Ovary (tissue), 9 donors: Measurements from ENCODE around the gene GP1BA. TPM values are rescaled to one million over a fixed set of nuclear protein-coding genes. Genes with fewer than 3 reads are reported as not detected.
A peak's percentile ranks its signal among the peaks of the same experiment; 100 is the strongest.

Experiments
- DNase-seq, 5 donors: peaks; one replicate each; pipeline ENCODE4 v3.0.0-alpha.2; 2019 to 2020
- H3K27ac ChIP-seq, 2 donors: fragments of 200-600 bp; one replicate each; pipeline versions ENCODE4 v1.5.1 to v1.8.0; 2019 to 2022
- H3K27me3 ChIP-seq: fragments of 200-600 bp; one replicate; pipeline ENCODE4 v1.8.0; 2022
- H3K36me3 ChIP-seq: fragments of 200-600 bp; sonication (generic); one replicate; pipeline ENCODE4 v1.5.1; 2019
- H3K4me1 ChIP-seq: one replicate; pipeline ENCODE4 v1.8.1; 2013; ENCODE audit warnings: mild to moderate bottlenecking, moderate library complexity; ENCODE audit not compliant: insufficient read depth
- H3K4me3 ChIP-seq: fragments of 200-600 bp; sonication (generic); one replicate; pipeline ENCODE4 v1.5.1; 2017
- H3K9me3 ChIP-seq, 2 donors: fragments of 200-600 bp in 1 of 2; sonication (generic) in 1 of 2; one replicate each; pipeline versions ENCODE4 v1.5.1 to v1.8.1; 2013 to 2019; ENCODE audit warnings: mild to moderate bottlenecking in 1 of 2, moderate library complexity in 1 of 2
- CTCF ChIP-seq, 3 donors: fragments of 450-650 bp in 2 of 3; fragments of 200-600 bp in 1 of 3; IDR thresholded peaks; one replicate each; pipeline versions ENCODE4 v1.5.1 to v1.8.0; 2016 to 2022; ENCODE audit warnings: antibody characterized with exemption in 3 of 3, mild to moderate bottlenecking in 1 of 3
- EP300 ChIP-seq: sonication (generic); formaldehyde crosslinking; IDR thresholded peaks from one replicate; pipeline ENCODE4 v1.6.1; 2017; ENCODE audit warnings: antibody characterized with exemption
- POLR2A ChIP-seq: fragments of 450-650 bp; IDR thresholded peaks from one replicate; pipeline ENCODE4 v1.6.1; 2017; ENCODE audit warnings: antibody characterized with exemption, mild to moderate bottlenecking, moderate library complexity
- WGBS, 3 donors: extraction: QIAGEN DNeasy Blood & Tissue Kit in 1 of 3; methylation state at CpG; one replicate each; pipeline versions ENCODE4 v1.1.5 to v1.1.7; 2013 to 2017; 5-methylcytosine and 5-hydroxymethylcytosine counted together
- intact Hi-C, 4 donors: fragments of 100-400 bp; cut with DNase I; formaldehyde crosslinking; loops; one replicate each; pipeline versions ENCODE4 v1.11.0 to v1.15.1; 2022 to 2023
- microRNA-seq, 3 donors: library from miRNA; unstranded; fragments of <30 nt; microRNA quantifications; one replicate each; pipeline versions ENCODE4 to v1.2.0, GENCODE V29; 2019 to 2020
- polyA plus RNA-seq, 2 donors: library from polyadenylated mRNA; stranded (reverse); fragments of 200-250 nt in 1 of 2; fragments of 350-450 nt in 1 of 2; fragmentation: Illumina TruSeq in 1 of 2; extraction: RNeasy Lipid Tissue Mini Kit (QIAGEN cat#74804) in 1 of 2; gene quantifications; one replicate each; pipeline ENCODE4 v1.2.3, GENCODE V29; 2013 to 2014
- small RNA-seq: library from RNA; depleted of rRNA; stranded (forward); fragments of <200 nt; gene quantifications from one replicate; pipeline ENCODE3, GENCODE V24; 2016
- total RNA-seq, 7 donors: library from RNA; depleted of rRNA in 2 of 7; stranded (reverse); fragments of >200 nt in 2 of 7; fragmentation: NEBNext Ultra II Directional in 3 of 7; extraction: Animal tissue kit (Norgen Biotek cat#: 25700) in 3 of 7; gene quantifications; one replicate each; pipeline versions ENCODE4 v1.1.0 to v1.2.4, GENCODE V29; 2016 to 2023
- donor health status: DM: no; HTN: no; CAD: no; lungs with moderate emphysema.
- donor health status: DM: no; HTN: no; CAD: no.
- donor health status: Bipolar disorder and iron deficiency.
- donor health status: DM: yes; HTN: yes; CAD: no.
- donor health status: DM: no; HTN: no; CAD: no.
- donor health status: DM: yes; HTN: yes; CAD: no.

GP1BA gene
- total and polyA plus RNA-seq, 9 donors, result 0.04 to 0.10 TPM; not detected in 7

DNA sequence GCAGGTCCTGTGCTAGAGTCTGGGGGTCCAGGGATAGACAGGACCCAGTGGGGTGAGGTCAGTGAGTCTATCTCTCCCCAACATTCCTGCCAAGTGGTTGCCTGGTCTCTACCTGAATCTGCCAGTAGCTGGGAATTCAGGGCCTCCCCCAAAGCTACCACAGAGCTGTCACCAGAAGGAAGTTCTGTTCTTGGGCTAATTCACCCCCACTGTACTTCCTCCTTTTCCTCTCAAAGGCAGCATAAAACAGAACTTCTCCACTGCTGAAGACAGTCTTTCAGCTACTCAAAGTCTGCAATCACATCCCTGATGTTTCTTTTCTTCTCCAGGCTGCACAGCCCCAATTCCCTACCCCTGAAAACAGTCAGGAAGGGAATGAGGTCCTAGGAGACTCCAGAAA is 46.6 kb downstream of the GP1BA start:
- no peak overlapping the region for H3K27ac ChIP-seq
- intact Hi-C loops, result no loop called here
- no peaks in the 10 kb centered on the region for H3K9me3 ChIP-seq
- TF ChIP-seq EP300 (no peak), POLR2A (no peak), CTCF (IDR thresholded peaks at IDR 0.05) (no peak)
- no peaks in the 10 kb centered on the region for H3K27me3 ChIP-seq
- no peak for DNase-seq
- H3K4me3 ChIP-seq, result no peak overlapping the region
- no peaks in the 10 kb centered on the region for H3K36me3 ChIP-seq
- H3K4me1 ChIP-seq, result no peaks in the 10 kb centered on the region

GRCh38 chr17:4980644-4981216 is 48.7 kb downstream of the GP1BA start:
- H3K36me3 ChIP-seq, result no peaks in the 10 kb centered on the region
- no peak overlapping the region for H3K27ac ChIP-seq

DNA sequence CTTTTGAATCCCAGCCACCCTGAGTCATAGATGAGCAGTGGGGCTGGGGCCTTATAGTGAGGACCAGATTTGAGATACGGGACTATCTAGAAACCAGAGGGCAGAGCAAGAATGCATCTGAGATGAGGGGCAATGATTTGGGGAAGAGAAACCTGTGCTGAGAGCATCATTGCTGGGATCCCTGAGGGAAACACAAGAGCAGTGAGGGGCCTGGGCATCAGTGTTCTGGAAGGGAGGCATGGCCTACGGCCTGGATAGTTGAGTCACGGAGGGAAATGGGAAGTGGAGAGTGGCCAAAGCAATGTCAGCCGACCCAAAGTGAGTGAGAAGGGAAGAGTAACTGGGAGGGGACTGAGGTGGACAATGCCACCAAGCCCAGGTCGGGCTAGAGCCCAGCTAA is 50.2 kb downstream of the GP1BA start:
- Histone ChIP-seq H3K9me3 (no peaks in the 10 kb centered on the region), H3K36me3 (no peaks in the 10 kb centered on the region)
- intact Hi-C loops, result loop anchor here in 1 of 4 donors (5.0 kb wide), 1 partner anchor 80 kb away; no protein-coding TSS in a partner anchor

More at GRCh38 chr17:4980644-4981216, 48.7 kb downstream of the GP1BA start:
- peak; percentile 46 to 60 (median 47) for TF ChIP-seq CTCF (IDR thresholded peaks at IDR 0.05)
- TF ChIP-seq POLR2A, result no peak
- no peak for TF ChIP-seq EP300
- Histone ChIP-seq H3K4me1 (no peaks in the 10 kb centered on the region), H3K27me3 (no peaks in the 10 kb centered on the region), H3K4me3 (no peak overlapping the region), H3K9me3 (no peaks in the 10 kb centered on the region)
- DNase-seq, result no peak
- WGBS, 3 donors, result 33 to 38% (median 35%) methylated on average over 6 of the region's 6 CpGs
- intact Hi-C loops, result loop anchor here in 1 of 4 donors (5.0 kb wide), 1 partner anchor 82 kb away; no protein-coding TSS in a partner anchor

More for the DNA sequence above, 50.2 kb downstream of the GP1BA start:
- no peak overlapping the region for H3K4me3 ChIP-seq
- H3K27ac ChIP-seq, result no peak overlapping the region
- DNase-seq, result no peak
- TF ChIP-seq CTCF (IDR thresholded peaks at IDR 0.05) (no peak), EP300 (no peak), POLR2A (no peak)
- H3K27me3 ChIP-seq, result no peaks in the 10 kb centered on the region
- WGBS, 3 donors, result 58 to 73% (median 63%) methylated on average over 5 of the region's 5 CpGs
- peaks cover 4% of the 10 kb centered on the region for H3K4me1 ChIP-seq

Small RNA genes within 50 kb of the gene (microRNA-seq; reads per million reads assigned to microRNA genes)
- gene MIR6864, result 0 reads per million in 3 donors
- gene MIR6865, result 0 reads per million in 3 donors

Small RNA genes within 50 kb of the gene (small RNA-seq; reads per million reads assigned to genes)
- gene MIR6864 (not detected), gene MIR6865 (not detected)

Other genes starting within 250 kb of the GP1BA start
- 10 to 100 TPM; 19.2 to 75.0 (median 63.1) TPM for gene PELP1, start 228.1 kb upstream of the GP1BA start, total RNA-seq
- gene PELP1, start 228.1 kb upstream of the GP1BA start, polyA plus RNA-seq, result 10 to 100 TPM; 13.5 to 25.6 TPM
- gene ARRB2, start 221.6 kb upstream of the GP1BA start, total RNA-seq, result 10 to 100 TPM; 13.4 to 38.2 (median 30.6) TPM
- gene ARRB2, start 221.6 kb upstream of the GP1BA start, polyA plus RNA-seq, result 10 to 100 TPM; 16.4 to 40.6 TPM
- 10 to 100 TPM; 10.7 to 21.8 (median 15.4) TPM for gene MED11, start 200.8 kb upstream of the GP1BA start, total RNA-seq
- 10 to 100 TPM; 18.0 TPM for gene MED11, start 200.8 kb upstream of the GP1BA start, polyA plus RNA-seq
- gene ZMYND15, start 192.4 kb upstream of the GP1BA start, total RNA-seq, result 1 to 10 TPM in 3 of 7 donors, under 1 TPM in 4; 0.36 to 1.4 (median 0.99) TPM
- under 1 TPM; 0.33 to 0.57 TPM for gene ZMYND15, start 192.4 kb upstream of the GP1BA start, polyA plus RNA-seq
- 10 to 100 TPM in 6 of 7 donors, 1 to 10 TPM in 1; 5.8 to 30.7 (median 16.8) TPM for gene CXCL16, start 192.3 kb upstream of the GP1BA start, total RNA-seq
- gene CXCL16, start 192.3 kb upstream of the GP1BA start, polyA plus RNA-seq, result 10 to 100 TPM in 1 of 2 donors, 1 to 10 TPM in 1; 7.6 to 41.6 TPM
- gene TM4SF5, start 160.4 kb upstream of the GP1BA start, total RNA-seq, result under 1 TPM in 2 of 7 donors, not detected in 5; 0.31 to 0.83 TPM
- not detected for gene TM4SF5, start 160.4 kb upstream of the GP1BA start, polyA plus RNA-seq
- 1 to 10 TPM in 5 of 7 donors, under 1 TPM in 2; 0.69 to 3.5 (median 1.3) TPM for gene VMO1, start 145.9 kb upstream of the GP1BA start, total RNA-seq
- 1 to 10 TPM in 1 of 2 donors, not detected in 1; 1.1 TPM for gene VMO1, start 145.9 kb upstream of the GP1BA start, polyA plus RNA-seq
- gene GLTPD2, start 143.3 kb upstream of the GP1BA start, total RNA-seq, result not detected
- gene GLTPD2, start 143.3 kb upstream of the GP1BA start, polyA plus RNA-seq, result not detected
- 100 to 1,000 TPM in 1 of 7 donors, 10 to 100 TPM in 6; 74.6 to 123 (median 87.9) TPM for gene PSMB6, start 136.1 kb upstream of the GP1BA start, total RNA-seq
- 100 to 1,000 TPM in 1 of 2 donors, 10 to 100 TPM in 1; 87.8 to 111 TPM for gene PSMB6, start 136.1 kb upstream of the GP1BA start, polyA plus RNA-seq
- 10 to 100 TPM; 16.2 to 53.3 (median 42.7) TPM for gene PLD2, start 125.1 kb upstream of the GP1BA start, total RNA-seq
- 10 to 100 TPM; 20.3 to 31.4 TPM for gene PLD2, start 125.1 kb upstream of the GP1BA start, polyA plus RNA-seq
- gene MINK1, start 98.9 kb upstream of the GP1BA start, total RNA-seq, result 100 to 1,000 TPM in 4 of 7 donors, 10 to 100 TPM in 3; 37.6 to 177 (median 108) TPM
- gene MINK1, start 98.9 kb upstream of the GP1BA start, polyA plus RNA-seq, result 10 to 100 TPM; 66.4 to 71.9 TPM
- gene C17orf107, start 32.7 kb upstream of the GP1BA start, total RNA-seq, result 10 to 100 TPM in 2 of 7 donors, 1 to 10 TPM in 5; 6.0 to 11.8 (median 8.6) TPM
- 1 to 10 TPM; 1.1 to 4.4 TPM for gene C17orf107, start 32.7 kb upstream of the GP1BA start, polyA plus RNA-seq
- gene CHRNE, start 29.2 kb upstream of the GP1BA start, total RNA-seq, result 1 to 10 TPM in 4 of 7 donors, under 1 TPM in 3; 0.34 to 1.4 (median 1.0) TPM
- gene CHRNE, start 29.2 kb upstream of the GP1BA start, polyA plus RNA-seq, result 1 to 10 TPM in 1 of 2 donors, under 1 TPM in 1; 0.53 to 1.1 TPM
- 10 to 100 TPM; 18.7 to 55.4 (median 42.3) TPM for gene SLC25A11, start 7.8 kb downstream of the GP1BA start, total RNA-seq
- 10 to 100 TPM; 12.7 to 44.1 TPM for gene SLC25A11, start 7.8 kb downstream of the GP1BA start, polyA plus RNA-seq
- 10 to 100 TPM; 22.7 to 89.6 (median 78.1) TPM for gene RNF167, start 8.0 kb downstream of the GP1BA start, total RNA-seq
- 100 to 1,000 TPM in 1 of 2 donors, 10 to 100 TPM in 1; 91.8 to 221 TPM for gene RNF167, start 8.0 kb downstream of the GP1BA start, polyA plus RNA-seq
- gene PFN1, start 16.3 kb downstream of the GP1BA start, total RNA-seq, result 100 to 1,000 TPM; 201 to 415 (median 323) TPM
- 100 to 1,000 TPM; 254 to 542 TPM for gene PFN1, start 16.3 kb downstream of the GP1BA start, polyA plus RNA-seq
- 1 to 10 TPM; 2.5 to 6.1 (median 4.1) TPM for gene ENO3, start 18.8 kb downstream of the GP1BA start, total RNA-seq
- 1 to 10 TPM; 1.8 to 5.0 TPM for gene ENO3, start 18.8 kb downstream of the GP1BA start, polyA plus RNA-seq
- 10 to 100 TPM; 30.4 to 55.2 (median 38.6) TPM for gene SPAG7, start 35.5 kb downstream of the GP1BA start, total RNA-seq
- gene SPAG7, start 35.5 kb downstream of the GP1BA start, polyA plus RNA-seq, result 10 to 100 TPM; 31.7 to 60.6 TPM
- 10 to 100 TPM; 10.2 to 71.2 (median 35.7) TPM for gene CAMTA2, start 55.4 kb downstream of the GP1BA start, total RNA-seq
- 10 to 100 TPM; 21.6 to 33.0 TPM for gene CAMTA2, start 55.4 kb downstream of the GP1BA start, polyA plus RNA-seq
- gene INCA1, start 65.2 kb downstream of the GP1BA start, total RNA-seq, result 1 to 10 TPM in 6 of 7 donors, under 1 TPM in 1; 0.95 to 5.0 (median 1.9) TPM
- 1 to 10 TPM; 1.5 to 2.8 TPM for gene INCA1, start 65.2 kb downstream of the GP1BA start, polyA plus RNA-seq
- gene KIF1C, start 65.7 kb downstream of the GP1BA start, total RNA-seq, result 100 to 1,000 TPM in 4 of 7 donors, 10 to 100 TPM in 3; 17.5 to 129 (median 105) TPM
- gene KIF1C, start 65.7 kb downstream of the GP1BA start, polyA plus RNA-seq, result 10 to 100 TPM; 31.5 to 60.1 TPM
- 1 to 10 TPM in 1 of 7 donors, under 1 TPM in 3, not detected in 3; 0.08 to 1.0 (median 0.19) TPM for gene SLC52A1, start 103.1 kb downstream of the GP1BA start, total RNA-seq
- not detected for gene SLC52A1, start 103.1 kb downstream of the GP1BA start, polyA plus RNA-seq
- 1 to 10 TPM; 3.6 to 8.4 (median 7.6) TPM for gene ZFP3, start 146.2 kb downstream of the GP1BA start, total RNA-seq
- gene ZFP3, start 146.2 kb downstream of the GP1BA start, polyA plus RNA-seq, result 1 to 10 TPM; 3.3 to 6.5 TPM
- 10 to 100 TPM in 4 of 7 donors, 1 to 10 TPM in 3; 7.8 to 15.3 (median 11.1) TPM for gene ZNF232, start 179.6 kb downstream of the GP1BA start, total RNA-seq
- 10 to 100 TPM in 1 of 2 donors, 1 to 10 TPM in 1; 9.1 to 11.8 TPM for gene ZNF232, start 179.6 kb downstream of the GP1BA start, polyA plus RNA-seq
- 1 to 10 TPM in 3 of 7 donors, under 1 TPM in 4; under 0.01 to 2.0 (median 0.86) TPM for gene USP6, start 183.8 kb downstream of the GP1BA start, total RNA-seq
- under 1 TPM; 0.20 to 0.68 TPM for gene USP6, start 183.8 kb downstream of the GP1BA start, polyA plus RNA-seq